BE2C (cell line): ENCODE measurements around the gene PDGFA.

Experiments
- DNase-seq: peaks from one replicate; pipeline ENCODE4 v3.0.0-alpha.2; 2020
- H3K27me3 ChIP-seq: fragments of 250-450 bp; sonication (Bioruptor Pico); 2 replicates; pipeline ENCODE4 v1.5.1; 2020; ENCODE audit warnings: mild to moderate bottlenecking
- H3K36me3 ChIP-seq: fragments of 250-450 bp; sonication (Bioruptor Pico); 2 replicates; pipeline ENCODE4 v1.5.1; 2020; ENCODE audit warnings: mild to moderate bottlenecking
- H3K4me1 ChIP-seq: fragments of 250-450 bp; sonication (Bioruptor Pico); 2 replicates; pipeline ENCODE4 v1.5.1; 2020
- H3K4me3 ChIP-seq: 2 replicates; pipeline ENCODE4 v1.5.1; 2011; ENCODE audit warnings: low read depth, low read length
- H3K9me3 ChIP-seq: fragments of 250-450 bp; sonication (Bioruptor Pico); 2 replicates; pipeline ENCODE4 v1.5.1; 2020
- TF ChIP-seq, protein P1 (sequence below): IDR thresholded peaks from 2 replicates; pipeline ENCODE4 v1.5.1; 2012; ENCODE audit warnings: mild to moderate bottlenecking, low read depth, low read length

Gene PDGFA

DNA sequence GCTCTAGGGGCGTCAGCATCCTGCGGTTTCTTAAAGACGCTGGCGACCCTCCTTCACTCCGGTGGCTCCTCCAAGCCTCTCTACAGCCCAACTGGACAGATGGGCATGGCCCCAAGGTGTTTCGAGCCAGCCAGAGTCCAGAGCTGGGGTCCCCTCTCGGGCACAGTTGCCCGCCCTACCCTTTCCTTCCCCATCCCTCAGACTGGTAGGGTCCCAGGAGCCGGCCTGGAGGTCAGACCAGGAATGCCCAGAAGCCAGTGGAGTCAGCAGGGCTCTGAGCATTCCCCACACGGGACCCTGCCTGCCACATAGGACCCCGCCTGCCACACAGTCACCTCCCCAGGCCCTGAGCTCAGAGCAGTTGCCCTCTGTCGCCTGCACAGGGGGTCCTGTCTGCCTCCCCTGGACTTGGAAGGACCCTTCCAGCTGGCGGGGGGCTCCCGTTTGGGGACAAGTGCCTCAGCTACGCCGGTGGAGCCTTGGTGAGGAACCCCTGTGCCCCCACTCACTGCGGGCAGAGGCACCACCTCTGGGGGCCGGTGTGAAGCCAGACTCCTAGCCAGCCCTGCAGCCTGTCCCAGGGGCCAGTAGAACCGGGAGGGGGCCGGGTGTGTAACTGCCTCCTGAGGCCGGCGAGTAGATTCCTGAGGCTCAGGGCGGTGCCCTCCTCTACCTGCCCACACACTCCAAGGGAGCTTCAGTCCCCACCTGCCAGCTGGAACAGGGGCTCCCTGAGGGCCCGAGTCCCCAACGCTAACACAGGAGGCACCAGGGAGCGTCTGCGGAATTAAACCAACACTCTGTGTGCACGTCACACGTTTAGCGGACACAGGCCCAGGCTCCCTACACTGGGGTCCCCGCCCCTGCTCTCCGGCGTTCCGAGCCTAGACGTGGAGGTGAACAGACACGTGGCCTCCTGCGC is 19.4 kb upstream of the PDGFA start:
- Histone ChIP-seq H3K27me3 (no peaks in the 10 kb centered on the region), H3K4me3 (no peak overlapping the region), H3K36me3 (no peaks in the 10 kb centered on the region), H3K9me3 (no peaks in the 10 kb centered on the region), H3K4me1 (no peaks in the 10 kb centered on the region)
- TF ChIP-seq, protein P1, sequence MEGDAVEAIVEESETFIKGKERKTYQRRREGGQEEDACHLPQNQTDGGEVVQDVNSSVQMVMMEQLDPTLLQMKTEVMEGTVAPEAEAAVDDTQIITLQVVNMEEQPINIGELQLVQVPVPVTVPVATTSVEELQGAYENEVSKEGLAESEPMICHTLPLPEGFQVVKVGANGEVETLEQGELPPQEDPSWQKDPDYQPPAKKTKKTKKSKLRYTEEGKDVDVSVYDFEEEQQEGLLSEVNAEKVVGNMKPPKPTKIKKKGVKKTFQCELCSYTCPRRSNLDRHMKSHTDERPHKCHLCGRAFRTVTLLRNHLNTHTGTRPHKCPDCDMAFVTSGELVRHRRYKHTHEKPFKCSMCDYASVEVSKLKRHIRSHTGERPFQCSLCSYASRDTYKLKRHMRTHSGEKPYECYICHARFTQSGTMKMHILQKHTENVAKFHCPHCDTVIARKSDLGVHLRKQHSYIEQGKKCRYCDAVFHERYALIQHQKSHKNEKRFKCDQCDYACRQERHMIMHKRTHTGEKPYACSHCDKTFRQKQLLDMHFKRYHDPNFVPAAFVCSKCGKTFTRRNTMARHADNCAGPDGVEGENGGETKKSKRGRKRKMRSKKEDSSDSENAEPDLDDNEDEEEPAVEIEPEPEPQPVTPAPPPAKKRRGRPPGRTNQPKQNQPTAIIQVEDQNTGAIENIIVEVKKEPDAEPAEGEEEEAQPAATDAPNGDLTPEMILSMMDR, result no peak
- DNase-seq, result no peak

DNA sequence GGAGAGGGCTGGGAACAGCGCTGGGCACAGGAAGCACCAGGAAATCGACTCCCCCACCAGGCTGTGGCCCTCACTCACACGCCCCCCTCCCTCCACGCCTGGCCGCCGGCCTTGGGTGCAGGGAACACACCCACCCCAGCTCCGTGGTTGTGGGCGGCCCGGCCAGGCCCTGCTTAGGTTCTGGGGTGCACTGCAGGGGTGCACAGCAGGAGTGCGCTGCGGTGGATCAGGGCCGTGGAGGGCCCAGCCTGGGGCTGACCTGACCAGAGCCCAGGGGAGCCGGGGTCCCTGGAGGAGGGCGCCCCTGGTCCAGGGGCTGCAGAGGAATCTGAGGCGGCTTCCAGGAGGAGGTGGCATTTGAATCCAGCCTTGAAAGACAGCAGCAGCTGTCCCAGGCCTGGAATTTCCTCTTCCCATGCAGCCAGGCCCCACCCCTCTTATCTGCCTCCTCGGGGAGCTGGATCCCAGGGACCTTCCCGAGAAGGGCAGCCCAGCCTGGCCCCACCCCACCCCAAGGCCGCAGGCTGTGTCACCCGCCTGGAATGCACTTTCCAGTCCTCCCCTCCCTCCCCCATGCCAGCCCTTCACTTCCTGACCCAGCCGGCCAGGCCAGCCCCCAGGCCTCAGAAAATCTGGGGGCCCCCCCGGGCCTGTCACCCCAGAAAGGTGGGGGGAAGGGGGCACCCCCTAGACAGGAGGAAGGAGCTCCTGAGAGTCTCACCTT is 18.4 kb upstream of the PDGFA start:
- no peak for DNase-seq
- Histone ChIP-seq H3K36me3 (no peaks in the 10 kb centered on the region), H3K9me3 (no peaks in the 10 kb centered on the region), H3K4me3 (no peak overlapping the region), H3K4me1 (no peaks in the 10 kb centered on the region), H3K27me3 (no peaks in the 10 kb centered on the region)
- TF ChIP-seq, protein P1, result no peak

DNA sequence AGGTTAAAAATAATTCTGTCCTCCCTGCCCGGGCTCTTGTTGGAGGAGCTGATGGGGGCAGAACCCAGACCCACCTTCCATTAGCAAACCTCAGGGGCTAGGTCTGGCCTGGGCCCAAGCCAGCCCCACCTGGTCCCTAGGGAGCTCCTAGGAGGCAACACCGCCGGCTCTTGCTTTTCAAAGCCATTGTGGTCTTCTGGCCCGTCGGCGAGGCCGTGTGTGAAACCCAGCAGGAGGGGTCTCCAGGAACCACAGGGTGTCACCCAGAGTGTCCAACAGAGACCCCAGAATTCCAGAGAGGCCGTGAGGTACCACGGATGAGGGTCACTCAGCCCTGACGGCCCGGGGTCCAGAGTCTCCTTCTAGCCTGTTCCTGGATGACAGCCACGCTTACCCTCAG is 16.6 kb upstream of the PDGFA start:
- no peaks in the 10 kb centered on the region for H3K9me3 ChIP-seq
- H3K4me1 ChIP-seq, result no peaks in the 10 kb centered on the region
- H3K27me3 ChIP-seq, result peaks cover 5% of the 10 kb centered on the region; the same call in 1 of the 2 replicates
- no peak overlapping the region for H3K4me3 ChIP-seq
- no peak for DNase-seq
- no peaks in the 10 kb centered on the region for H3K36me3 ChIP-seq
- TF ChIP-seq, protein P1, result no peak

DNA sequence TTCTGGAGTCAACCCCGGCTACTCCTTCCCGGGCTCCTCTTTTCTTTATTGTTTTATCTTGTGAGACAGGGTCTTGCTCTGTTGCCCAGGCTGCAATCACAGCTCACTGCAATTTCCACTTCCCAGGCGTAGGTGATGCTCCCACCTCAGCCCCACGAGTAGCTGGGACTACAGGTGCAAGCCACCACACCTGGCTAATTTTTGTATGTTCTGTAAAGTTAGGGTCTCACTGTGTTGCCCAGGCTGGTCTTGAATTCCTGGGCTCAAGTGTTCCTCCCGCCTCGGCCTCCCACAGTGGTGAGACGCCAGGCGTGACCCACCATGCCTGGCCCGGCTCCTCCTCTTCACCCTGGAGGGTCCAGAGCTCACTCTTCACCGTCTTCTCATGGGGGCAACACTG is 15.3 kb upstream of the PDGFA start:
- H3K9me3 ChIP-seq, result no peaks in the 10 kb centered on the region
- peaks cover 14% of the 10 kb centered on the region for H3K27me3 ChIP-seq
- H3K36me3 ChIP-seq, result no peaks in the 10 kb centered on the region
- DNase-seq, result no peak
- no peaks in the 10 kb centered on the region for H3K4me1 ChIP-seq
- TF ChIP-seq, protein P1, result no peak
- no peak overlapping the region for H3K4me3 ChIP-seq

DNA sequence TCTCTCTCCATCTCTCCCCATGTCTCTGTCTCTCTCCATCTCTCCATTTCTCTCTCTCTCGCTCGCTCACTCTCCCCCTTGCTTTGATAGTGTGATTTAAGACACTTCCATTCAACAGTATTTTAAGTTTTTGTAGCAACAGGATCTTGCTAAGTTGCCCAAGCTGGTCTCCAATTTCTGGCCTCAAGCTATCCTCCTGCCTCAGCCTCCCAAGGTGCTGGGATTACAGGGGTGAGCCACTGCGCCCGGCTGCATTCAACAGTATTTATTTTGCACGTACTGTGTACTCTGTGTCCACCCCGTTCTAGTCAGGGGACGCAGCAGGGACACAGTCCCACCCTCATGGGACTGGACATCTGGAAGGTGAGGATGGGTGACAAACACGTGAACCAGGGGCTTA is 14.4 kb upstream of the PDGFA start:
- TF ChIP-seq, protein P1, result no peak
- no peak for DNase-seq
- H3K9me3 ChIP-seq, result no peaks in the 10 kb centered on the region
- peaks cover 17% of the 10 kb centered on the region for H3K27me3 ChIP-seq
- no peaks in the 10 kb centered on the region for H3K36me3 ChIP-seq
- no peaks in the 10 kb centered on the region for H3K4me1 ChIP-seq
- no peak overlapping the region for H3K4me3 ChIP-seq

DNA sequence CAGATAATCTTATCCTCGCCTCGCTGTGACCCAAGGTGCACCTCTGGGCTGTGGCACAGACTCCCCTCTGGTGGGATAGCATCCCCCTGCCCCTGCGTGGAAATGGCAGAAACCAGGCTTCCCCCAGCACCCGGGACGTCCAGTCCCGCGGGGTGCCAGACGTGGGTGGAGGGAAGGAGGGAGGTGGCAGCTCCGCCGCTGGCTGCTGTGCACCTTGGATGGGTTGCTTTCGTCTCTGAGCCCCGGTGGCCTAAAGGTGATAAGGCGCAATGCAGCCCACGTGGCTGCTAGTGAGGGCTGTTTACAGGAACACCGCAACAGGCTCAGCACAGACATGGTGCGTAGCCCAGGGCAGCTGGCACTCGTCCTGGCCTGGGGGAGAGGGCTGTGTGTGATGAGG is 13.6 kb upstream of the PDGFA start:
- H3K9me3 ChIP-seq, result no peaks in the 10 kb centered on the region
- no peak overlapping the region for H3K4me3 ChIP-seq
- H3K36me3 ChIP-seq, result no peaks in the 10 kb centered on the region
- DNase-seq, result no peak
- H3K27me3 ChIP-seq, result peaks cover 17% of the 10 kb centered on the region
- no peaks in the 10 kb centered on the region for H3K4me1 ChIP-seq
- TF ChIP-seq, protein P1, result no peak
